Stimulated activated CD4-positive, alpha-beta T cell treated with anti-CD3 and anti-CD28 coated beads, Interleukin-2, amount 100 ng/mL, for 4 hours (primary cell): ENCODE data around the gene HDAC4.

ENCODE experiments used
- DNase-seq: peaks from one replicate; pipeline ENCODE4 v3.0.0-alpha.2; 2020; ENCODE audit warnings: low read depth

Gene HDAC4

DNA sequence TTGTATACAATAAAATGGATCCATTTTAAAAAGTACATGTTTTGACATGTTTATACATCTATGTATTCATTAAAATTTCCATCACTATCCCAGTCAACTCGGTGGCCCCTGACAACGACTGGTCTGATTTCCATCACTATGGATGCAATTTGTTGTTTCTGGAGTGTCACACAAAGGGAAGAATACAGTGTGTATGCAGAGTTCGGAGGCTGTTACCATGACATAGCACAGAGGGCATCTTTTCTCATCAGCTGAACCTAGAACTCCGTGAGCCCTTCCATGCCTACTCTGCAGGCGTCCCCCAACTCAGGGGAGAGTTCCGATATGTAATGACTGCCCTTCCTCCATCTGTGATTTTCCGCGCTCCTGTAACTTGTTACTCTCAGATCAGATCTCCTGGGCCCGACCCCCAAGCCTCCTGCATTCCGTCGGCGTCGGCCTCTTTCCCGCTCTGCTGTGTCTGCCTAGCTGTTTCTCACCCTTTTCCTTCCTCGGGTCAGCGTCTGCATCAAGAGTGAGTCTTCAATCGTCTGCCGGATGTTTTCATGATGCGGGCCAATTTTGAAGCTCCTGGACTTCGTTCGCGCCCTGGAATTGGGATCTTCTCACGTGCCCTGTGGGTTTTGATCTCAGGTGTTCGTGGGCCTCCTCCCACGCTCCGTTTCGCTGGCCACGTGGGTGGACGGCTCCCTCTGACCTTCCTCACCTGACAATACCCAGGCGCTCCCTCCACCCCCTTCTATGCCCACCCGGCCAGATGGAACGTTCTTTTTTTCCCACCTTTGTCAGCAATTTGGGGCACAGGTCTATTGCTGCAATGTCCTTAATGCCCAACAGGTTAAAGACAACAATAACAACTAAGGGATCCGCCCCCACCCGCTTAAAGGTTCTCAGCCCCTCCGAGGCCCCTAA, 391.9 kb downstream of the HDAC4 start:
- no peak for DNase-seq

DNA sequence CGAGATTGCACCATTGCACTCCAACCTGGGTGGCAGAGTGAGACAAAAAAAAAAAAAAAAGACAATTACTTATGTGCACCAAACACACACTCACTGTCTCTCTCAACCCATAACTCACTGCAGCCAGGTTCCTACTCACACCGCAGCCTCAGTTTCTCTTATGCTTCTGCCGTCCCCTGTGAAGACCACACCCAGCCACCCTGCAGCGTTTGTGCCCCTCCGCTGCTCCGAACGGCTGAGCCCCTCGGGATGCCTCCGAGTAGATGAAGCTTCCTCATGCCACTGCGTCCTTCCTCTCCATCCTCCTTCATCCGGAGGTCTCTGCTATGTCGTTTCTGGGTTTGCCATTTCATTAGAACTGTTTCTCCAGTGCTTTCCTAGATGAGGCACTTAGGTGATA, 392.8 kb downstream of the HDAC4 start:
- no peak for DNase-seq

DNA sequence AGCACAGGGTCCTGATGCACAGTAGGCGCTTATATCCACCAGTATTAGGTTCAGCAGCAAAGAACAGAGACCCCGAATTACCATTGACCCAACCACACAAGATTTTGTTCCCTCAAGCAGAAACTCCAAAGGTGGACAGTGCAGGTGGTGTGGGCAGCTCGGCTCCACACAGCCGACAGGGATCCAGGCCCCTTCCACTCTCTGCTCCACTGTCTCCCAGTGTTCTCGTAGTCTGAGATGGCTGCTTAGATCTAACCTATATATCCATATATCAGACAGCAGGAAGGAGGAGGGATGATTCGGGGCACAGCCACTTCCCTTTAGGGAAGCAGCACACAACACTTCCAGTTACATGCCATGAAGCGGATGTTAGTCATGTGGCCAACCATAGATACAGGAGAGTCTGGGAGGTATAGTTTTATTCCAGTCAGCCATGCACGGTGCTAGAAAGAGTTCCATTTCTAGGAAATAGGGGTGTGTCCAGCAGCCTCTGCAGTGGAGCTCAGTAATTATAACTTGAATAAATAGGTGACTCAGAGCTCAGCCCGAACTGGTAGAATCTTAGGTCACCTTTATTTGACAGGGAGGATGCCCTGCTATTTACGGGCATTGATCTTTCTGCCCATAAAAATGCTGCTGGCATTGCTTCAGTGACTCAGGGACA, 394.1 kb downstream of the HDAC4 start:
- no peak for DNase-seq

DNA sequence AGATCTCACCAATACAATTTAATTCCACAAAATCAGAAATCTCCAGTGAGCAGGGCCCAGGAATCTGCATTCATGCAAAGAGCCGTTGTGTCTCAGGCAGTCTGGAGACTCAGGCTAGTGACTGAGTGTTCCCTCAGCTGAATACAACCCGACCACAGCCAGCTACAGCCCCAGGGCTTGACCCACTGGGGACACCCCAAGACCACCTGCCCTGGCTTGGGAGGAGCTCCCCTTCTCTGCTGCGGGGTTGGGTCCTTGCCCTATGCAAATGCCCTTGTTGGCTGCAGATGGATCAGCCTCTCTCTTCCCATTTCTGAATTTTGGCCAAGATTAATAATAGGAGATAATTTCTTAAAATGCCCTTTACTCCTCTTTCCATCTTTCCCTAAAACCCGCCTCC, 395.2 kb downstream of the HDAC4 start:
- no peak for DNase-seq

DNA sequence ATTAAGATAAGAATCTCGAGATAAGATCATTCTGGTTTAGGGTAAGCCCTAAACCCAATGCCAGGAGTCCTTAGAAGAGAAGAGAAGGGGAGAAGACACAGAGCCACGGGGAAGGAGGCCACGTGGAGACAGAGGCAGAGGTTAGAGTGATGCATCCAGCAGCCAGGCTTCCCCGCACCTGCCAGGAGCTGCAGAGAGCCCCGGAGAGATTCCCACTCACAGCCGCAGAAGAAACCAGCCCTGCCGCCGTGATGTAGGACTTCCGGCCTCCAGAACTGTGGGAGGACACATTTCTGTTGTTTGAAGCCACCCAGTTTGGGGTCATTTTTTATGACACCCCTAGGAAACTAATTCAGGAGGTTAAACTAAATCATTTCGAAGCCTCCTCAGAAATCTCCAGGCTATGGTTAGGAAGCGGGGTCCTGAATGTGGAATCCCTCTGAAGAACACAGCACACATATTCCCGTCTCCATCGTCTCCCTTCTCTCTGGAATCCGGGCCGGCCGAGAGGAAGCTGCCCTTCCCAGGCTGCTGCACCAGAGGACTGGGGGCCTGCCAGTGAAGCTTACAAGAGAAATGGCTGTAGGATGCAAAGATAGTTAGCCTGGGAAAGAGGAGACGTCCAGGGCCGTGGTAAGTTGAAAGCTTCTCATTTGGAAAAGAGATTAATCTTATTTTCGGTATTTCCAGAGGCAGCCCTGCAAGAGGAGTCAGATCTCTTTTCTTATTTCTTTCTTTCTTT, 396.4 kb downstream of the HDAC4 start:
- DNase-seq: no peak

DNA sequence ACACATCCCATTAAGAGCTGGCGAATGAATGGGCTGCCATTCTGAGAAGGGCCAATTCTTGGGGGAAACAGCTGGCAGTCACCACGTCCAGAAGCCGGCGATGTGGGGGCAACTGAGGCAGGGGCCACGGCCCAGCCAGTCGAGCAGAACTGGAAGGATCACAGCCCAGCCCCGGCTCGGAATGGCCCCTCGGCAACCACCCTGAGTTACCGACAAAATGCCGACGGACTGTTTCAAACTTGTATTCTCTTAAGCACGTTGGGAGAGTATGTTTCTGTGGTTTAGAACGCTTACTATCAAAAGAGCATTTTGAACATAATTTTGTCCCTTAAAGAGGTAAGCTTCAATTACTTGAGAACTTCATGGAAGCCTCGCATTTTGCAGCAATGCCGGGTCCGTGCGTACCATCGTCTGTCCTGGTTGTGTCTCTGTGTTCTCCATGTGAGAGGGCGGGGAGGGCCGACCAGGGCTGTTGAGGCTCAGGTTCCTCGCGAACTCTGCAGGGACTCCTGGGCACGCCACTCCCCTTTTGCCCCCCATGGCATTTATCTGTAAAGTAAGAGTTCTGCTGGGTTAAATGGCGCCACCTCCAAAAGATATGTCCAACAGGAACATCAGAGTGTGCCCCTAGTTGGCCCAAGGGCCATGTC, 397.1 kb downstream of the HDAC4 start:
- DNase-seq: no peak

DNA sequence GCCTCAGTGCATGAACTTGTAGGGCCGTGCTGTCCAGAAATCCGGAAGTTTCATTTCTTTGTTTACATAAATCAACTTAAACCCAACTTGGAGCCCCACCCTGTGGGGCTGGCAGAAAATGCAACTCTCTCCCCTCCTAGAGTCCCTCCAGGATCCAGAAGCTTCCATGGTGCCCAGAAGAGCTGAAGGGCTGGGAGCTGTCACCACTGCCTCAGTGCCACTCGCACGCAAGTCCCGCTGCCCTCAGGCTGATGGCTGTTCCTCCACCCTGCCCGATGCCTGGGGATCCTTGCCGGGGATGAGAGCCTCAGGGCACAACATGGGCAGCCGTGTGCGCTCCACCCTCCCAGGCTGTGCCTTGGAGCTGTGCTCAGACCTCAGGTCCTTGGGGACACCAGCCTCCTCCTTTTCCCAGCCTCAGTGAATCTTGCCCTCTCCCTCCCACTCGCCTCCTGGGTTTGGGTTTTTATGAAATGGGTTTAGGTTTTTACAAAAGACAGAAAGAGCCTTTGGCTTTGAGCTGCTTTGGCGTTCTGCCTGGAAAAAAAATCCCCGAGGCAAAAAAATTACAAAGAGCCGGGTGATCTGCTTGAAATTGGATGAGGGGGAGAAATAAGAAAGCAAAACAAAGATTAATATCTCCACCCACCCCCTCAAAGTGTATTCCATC, 397.7 kb downstream of the HDAC4 start:
- no peak for DNase-seq

DNA sequence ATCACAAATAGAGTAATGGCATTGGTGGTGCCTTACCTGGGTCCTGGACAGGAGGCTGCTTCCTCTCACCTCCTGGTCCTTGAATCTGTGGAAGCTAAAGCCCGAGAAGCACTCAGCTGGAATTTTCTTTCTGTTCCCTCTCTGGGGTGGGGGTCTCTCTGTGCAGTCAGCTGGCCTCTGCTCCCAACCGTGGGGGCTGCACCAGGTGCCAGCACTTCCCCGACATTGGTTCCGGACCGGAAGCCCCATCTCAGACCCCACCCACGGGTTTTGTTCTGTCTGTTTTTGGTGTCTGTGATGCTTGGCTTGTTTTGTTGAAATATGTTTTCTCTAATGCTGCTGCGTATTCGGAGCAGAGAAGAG, 398.2 kb downstream of the HDAC4 start:
- no peak for DNase-seq

DNA sequence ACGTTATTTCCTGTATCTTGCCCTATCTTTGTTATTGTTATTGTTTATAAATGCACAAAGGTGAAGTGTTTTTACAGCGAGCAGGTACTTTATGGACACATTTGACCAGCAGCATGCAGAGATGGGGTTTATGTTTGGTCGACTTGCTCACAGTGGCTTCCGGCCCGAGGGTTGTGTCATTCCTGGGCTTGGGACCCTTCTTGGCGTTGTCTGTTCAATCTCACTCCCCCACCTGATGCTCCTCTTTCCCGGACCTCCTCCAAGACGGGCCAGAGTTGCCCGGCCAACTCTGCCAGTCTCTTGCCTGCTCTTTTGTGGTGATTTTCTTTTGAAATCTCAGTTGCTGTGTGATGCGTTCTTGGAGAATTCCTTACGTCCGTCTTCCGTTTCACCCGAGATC, 399.0 kb downstream of the HDAC4 start:
- DNase-seq: no peak

DNA sequence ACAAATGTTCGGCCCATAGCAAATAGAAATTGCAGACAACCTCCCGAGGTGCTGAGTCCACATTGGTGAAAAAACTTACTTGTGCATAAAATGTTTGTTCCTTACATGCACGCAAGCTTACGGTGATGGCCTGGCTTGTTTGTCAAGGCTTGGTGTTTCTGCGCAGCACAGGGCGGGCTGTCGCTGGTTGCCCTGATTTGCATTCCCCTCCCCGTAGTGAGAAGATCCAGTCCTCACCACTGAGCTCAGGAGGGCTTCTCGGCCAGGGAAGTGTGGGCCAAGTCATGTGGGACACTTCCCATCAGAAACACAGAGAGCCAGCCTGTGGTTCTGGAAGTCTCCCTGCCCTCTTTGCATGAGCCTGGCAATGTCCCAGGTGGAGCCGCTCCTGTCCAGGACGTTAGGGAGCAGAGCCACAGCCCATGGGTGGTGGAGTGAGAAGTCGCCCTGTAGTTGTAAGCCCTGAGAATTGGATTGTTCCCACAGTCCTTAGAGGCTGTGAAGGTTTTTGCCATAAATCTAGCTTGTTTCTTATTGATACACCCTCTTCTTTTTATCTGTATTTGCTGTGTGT, 400.2 kb downstream of the HDAC4 start:
- DNase-seq: no peak

DNA sequence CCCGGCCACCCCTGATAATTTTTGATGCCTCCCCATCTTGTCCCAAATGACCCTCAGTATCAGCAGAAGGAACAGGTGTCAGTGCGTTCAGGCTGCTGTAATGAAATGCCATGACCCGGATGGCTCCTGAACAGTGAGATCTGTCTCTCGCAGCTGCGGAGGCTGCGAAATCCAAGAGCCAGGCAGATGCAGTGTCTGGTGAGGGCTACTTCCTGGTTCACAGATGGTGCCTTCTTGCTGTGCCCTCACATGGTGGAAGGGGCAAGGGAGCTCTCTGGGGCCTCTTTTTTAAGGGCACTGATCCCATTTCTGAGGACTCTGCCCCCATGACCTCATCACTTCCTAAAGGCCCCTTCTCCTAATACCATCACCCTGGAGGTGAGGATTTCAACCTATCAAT, 400.7 kb downstream of the HDAC4 start:
- DNase-seq: no peak

DNA sequence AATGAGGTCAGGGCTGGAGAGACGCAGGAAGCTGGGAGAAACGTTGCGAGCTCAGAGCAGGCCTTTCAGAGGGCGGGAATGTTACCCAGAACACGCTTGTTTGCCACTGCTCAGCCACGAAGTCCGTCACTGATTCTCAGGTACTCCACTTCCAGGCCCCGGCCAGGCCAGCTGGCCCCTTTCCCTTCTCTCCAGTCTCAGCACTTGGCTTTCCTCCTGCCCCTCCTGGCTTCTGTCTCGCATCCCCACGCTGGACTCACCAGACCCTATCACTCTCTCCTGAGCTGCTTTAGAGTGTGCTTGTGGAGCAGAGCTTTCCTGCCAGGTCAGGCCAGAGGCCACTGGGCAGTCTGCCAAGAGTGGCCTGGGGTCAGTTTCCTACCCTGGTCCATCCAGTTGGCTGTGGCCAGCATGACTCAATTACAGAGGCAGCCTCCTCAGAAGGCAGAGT, 401.5 kb downstream of the HDAC4 start:
- no peak for DNase-seq

DNA sequence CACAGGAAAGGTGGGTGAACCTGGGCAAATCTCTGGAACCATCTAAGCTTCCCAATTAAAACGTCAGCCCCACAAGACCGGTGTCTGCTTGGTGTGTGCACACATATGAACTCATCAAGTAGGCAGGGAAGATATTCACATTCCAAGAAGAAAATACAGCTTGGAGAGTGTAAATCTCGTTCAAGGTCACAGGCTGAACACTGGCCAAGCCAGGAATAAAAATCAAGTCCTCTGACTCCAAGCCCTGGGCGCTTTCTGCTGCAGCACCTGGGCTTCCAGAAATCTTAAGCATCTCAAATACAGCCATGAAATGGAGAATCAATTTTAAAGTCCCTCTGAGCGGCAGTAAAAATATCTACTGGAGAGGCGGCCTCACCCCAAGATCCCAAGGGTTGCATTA, 402.0 kb downstream of the HDAC4 start:
- no peak for DNase-seq
